NK-92 (cell line): ENCODE data around the gene MX1.
"Not testable (repeated sequence)": the region's sequence is repeated elsewhere in the genome, so short reads cannot be mapped to it uniquely, and the experiment has no call there.

Source experiments
- DNase-seq: peaks from one replicate; lab custom pipeline; 2025; ENCODE audit not compliant: unreplicated experiment; lab: John Stamatoyannopoulos, UW

The MX1 gene

GRCh38 chr21:41407541-41408460, 18.2 kb upstream of the MX1 start:
- no peak for DNase-seq

GRCh38 chr21:41410361-41410760, 15.7 kb upstream of the MX1 start:
- no peak for DNase-seq

- DNase-seq = no peak
Measured at GRCh38 chr21:41410767-41411448, 15.1 kb upstream of the MX1 start.

- no peak for DNase-seq
Measured at GRCh38 chr21:41411449-41412089, 14.5 kb upstream of the MX1 start.

GRCh38 chr21:41417505-41417904, 8.5 kb upstream of the MX1 start:
- not testable (repeated sequence) for DNase-seq

GRCh38 chr21:41418393-41418792, 7.6 kb upstream of the MX1 start:
- no peak for DNase-seq

- DNase-seq = no peak
Measured at GRCh38 chr21:41418956-41419680, 6.9 kb upstream of the MX1 start.

- no peak for DNase-seq
Measured at GRCh38 chr21:41419921-41420862, 5.8 kb upstream of the MX1 start.

- DNase-seq = not testable (repeated sequence)
Measured at GRCh38 chr21:41420998-41421397, 5.0 kb upstream of the MX1 start.

- no peak for DNase-seq
Measured at GRCh38 chr21:41422546-41423304, 3.3 kb upstream of the MX1 start.

GRCh38 chr21:41423305-41423636, 2.8 kb upstream of the MX1 start:
- DNase-seq = not testable (repeated sequence)

- DNase-seq = no peak
Measured at GRCh38 chr21:41425588-41425953, 468 bp upstream of the MX1 start.

- no peak for DNase-seq
Measured at GRCh38 chr21:41426676-41427404, 801 bp downstream of the MX1 start.

- no peak for DNase-seq
Measured at GRCh38 chr21:41427556-41427955, 1.5 kb downstream of the MX1 start.

- no peak for DNase-seq
Measured at GRCh38 chr21:41428311-41428710, 2.3 kb downstream of the MX1 start.

GRCh38 chr21:41428847-41429246, 2.8 kb downstream of the MX1 start:
- DNase-seq = no peak

- no peak for DNase-seq
Measured at GRCh38 chr21:41429305-41429704, 3.3 kb downstream of the MX1 start.

GRCh38 chr21:41429925-41430491, 4.0 kb downstream of the MX1 start:
- no peak for DNase-seq
